Heart right ventricle (tissue), 16 donors: ENCODE data around the gene MAN1C1. TPM values are rescaled to one million over a fixed set of nuclear protein-coding genes. Genes with fewer than 3 reads are reported as not detected.

Experiments used
- ATAC-seq, 8 donors: fragments of 200-7000 bp; cut with Tn5 transposase; one replicate each; pipeline ENCODE4 v1.9.1; 2020; ENCODE audit warnings: mild to moderate bottlenecking in 8 of 8, moderate library complexity in 8 of 8, moderate number of reproducible peaks in 1 of 8
- DNase-seq, 2 donors: peaks; one replicate each; pipeline ENCODE4 v3.0.0-alpha.2; 2020
- H3K27ac ChIP-seq, 10 donors: fragments of 200-600 bp; sonication (generic) in 2 of 10; one replicate each; pipeline versions ENCODE4 v1.5.0 to v1.8.0; 2020 to 2022; ENCODE audit warnings: mild to moderate bottlenecking in 3 of 10
- H3K27me3 ChIP-seq, 7 donors: fragments of 200-600 bp; one replicate each; pipeline ENCODE4 v1.8.0; 2021 to 2022; ENCODE audit warnings: mild to moderate bottlenecking in 2 of 7
- H3K36me3 ChIP-seq, 9 donors: fragments of 200-600 bp; sonication (generic) in 1 of 9; one replicate each; pipeline versions ENCODE4 v1.5.0 to v1.8.0; 2020 to 2022; ENCODE audit warnings: mild to moderate bottlenecking in 2 of 9
- H3K4me1 ChIP-seq, 9 donors: fragments of 200-600 bp; sonication (generic) in 1 of 9; one replicate each; pipeline versions ENCODE4 v1.5.0 to v1.8.0; 2020 to 2022; ENCODE audit warnings: mild to moderate bottlenecking in 4 of 9
- H3K4me3 ChIP-seq, 10 donors: fragments of 200-600 bp; sonication (generic) in 2 of 10; one replicate each; pipeline versions ENCODE4 v1.5.0 to v1.8.0; 2020 to 2022; ENCODE audit warnings: mild to moderate bottlenecking in 7 of 10, moderate library complexity in 2 of 10
- H3K9me3 ChIP-seq, 11 donors: fragments of 200-600 bp in 10 of 11; sonication (generic) in 2 of 11; one replicate each; pipeline versions ENCODE4 v1.5.0 to v1.8.0; 2013 to 2022; ENCODE audit warnings: mild to moderate bottlenecking in 2 of 11, control low read depth in 1 of 11, moderate library complexity in 1 of 11
- CTCF ChIP-seq, 9 donors: fragments of 200-600 bp; sonication (generic) in 2 of 9; IDR thresholded peaks; one replicate each; pipeline versions ENCODE4 v1.5.0 to v1.8.0; 2021 to 2022; ENCODE audit warnings: antibody characterized with exemption in 9 of 9, mild to moderate bottlenecking in 5 of 9, moderate library complexity in 1 of 9
- WGBS, 2 donors: extraction: QIAGEN DNeasy Blood & Tissue Kit; methylation state at CpG; one replicate each; pipeline ENCODE4 v1.1.7; 2013; ENCODE audit warnings: inconsistent platforms in 1 of 2; 5-methylcytosine and 5-hydroxymethylcytosine counted together
- intact Hi-C, 10 donors: fragments of 100-400 bp; cut with DNase I; formaldehyde crosslinking; loops; one replicate each; pipeline versions ENCODE4 v1.11.1 to v1.14.2; 2022
- polyA plus RNA-seq, 2 donors: library from polyadenylated mRNA; stranded (reverse); fragments of 200-250 nt; gene quantifications; one replicate each; pipeline ENCODE4 v1.2.3, GENCODE V29; 2013
- total RNA-seq, 10 donors: library from RNA; stranded (reverse); fragmentation: NEBNext Ultra II Directional in 3 of 10; extraction: Animal tissue kit (Norgen Biotek cat#: 25700) in 3 of 10; gene quantifications; one replicate each; pipeline versions ENCODE4 v1.2.1 to v1.2.4, GENCODE V29; 2021 to 2023
- donor health status: Arrhythmogenic right ventricular cardiomyopathy.
- donor health status: ischemic (EF 13 %, LVEDD 7.1; RV severe dilation, severe dysfunction).
- donor health status: healthy with polysubstance abuse.
- donor health status: DM: no; HTN: yes; CAD: no.
- donor health status: DM: no; HTN: no; CAD: no.
- donor health status: ischemic (EF 25% LVEDD 6.9; RV normal size, moderate dysfunction).
- donor health status: ischemic (EF 25% LVEDD 5.7; RV mildly dilated, moderate dysfunction).
- donor health status: healthy.
- donor health status: DM: yes; HTN: yes; CAD: no.
- donor health status: Ischemic cardiomyopathy.
- donor health status: ischemic (EF 35%, LVEDD 5.7; RV mildly dilated, moderate dysfunction).
- donor health status: nonischemic (EF 11% LVEDD 7.7; RV severe dilation, severe dysfunction).
- donor health status: DM: yes; HTN: yes; CAD: no.
- donor health status: PGD.
- donor health status: ischemic (EF 29% LVEDD 5.4; RV normal size, mild dysfunction).
- donor health status: nonischemic (EF 23%, LVEDD 6.1; RV moderate dilation, normal function).

The MAN1C1 gene
- total and polyA plus RNA-seq, 12 donors = 9.7 to 23.4 (median 13.4) TPM

DNA sequence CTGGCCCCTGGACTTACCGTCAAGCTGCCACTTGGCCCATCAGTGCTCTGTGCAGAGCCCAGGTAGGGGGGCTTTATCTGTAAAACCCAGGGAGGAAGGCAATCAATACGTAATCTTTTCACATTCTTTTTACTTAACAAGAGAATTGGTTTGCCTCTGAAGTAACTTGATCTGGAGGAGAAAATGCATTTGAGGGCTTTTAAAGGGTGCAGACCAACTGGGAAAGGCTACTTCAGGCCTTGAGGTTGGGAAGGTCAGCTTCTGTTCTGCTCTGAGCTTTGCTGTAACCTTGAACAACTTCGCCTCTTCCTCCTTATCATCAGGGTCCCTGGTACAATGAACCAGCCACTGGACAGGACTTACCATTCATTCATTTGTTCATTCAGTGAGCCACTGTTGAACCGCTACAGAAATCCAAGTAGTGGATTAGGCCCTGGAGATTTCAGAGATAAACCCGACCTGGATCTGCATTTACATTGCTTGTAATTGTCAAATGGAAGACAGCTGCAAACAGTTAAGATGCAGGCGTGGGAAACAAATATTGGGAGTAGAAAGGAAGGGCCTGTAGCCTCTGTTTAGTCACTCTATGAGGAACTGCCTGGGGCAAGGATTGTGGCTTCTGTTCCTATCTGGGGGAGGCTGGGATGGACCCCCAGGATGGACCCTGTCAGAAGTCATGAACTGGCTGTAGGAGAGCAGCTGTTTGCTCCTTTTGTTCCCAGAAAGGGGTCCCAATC lies 90.9 kb downstream of the MAN1C1 start:
- Histone ChIP-seq H3K4me3 (no peak overlapping the region), H3K27me3 (no peaks in the 10 kb centered on the region), H3K36me3 (no peaks in the 10 kb centered on the region), H3K27ac (peak overlapping the region in 8 of 10 donors; percentile 17 to 77 (median 44)), H3K9me3 (no peaks in the 10 kb centered on the region), H3K4me1 (peaks cover 18 to 77% (median 65%) of the 10 kb centered on the region in 9 donors)
- DNase-seq = no peak
- intact Hi-C loops = loop anchor here in 1 of 10 donors (10.0 kb wide), 1 partner anchor 87 kb away; no protein-coding TSS in a partner anchor
- 67 to 76% methylated on average over 6 of the region's 6 CpGs for WGBS, 2 donors
- TF ChIP-seq CTCF (IDR thresholded peaks at IDR 0.05) = no peak
- ATAC-seq = no peak

DNA sequence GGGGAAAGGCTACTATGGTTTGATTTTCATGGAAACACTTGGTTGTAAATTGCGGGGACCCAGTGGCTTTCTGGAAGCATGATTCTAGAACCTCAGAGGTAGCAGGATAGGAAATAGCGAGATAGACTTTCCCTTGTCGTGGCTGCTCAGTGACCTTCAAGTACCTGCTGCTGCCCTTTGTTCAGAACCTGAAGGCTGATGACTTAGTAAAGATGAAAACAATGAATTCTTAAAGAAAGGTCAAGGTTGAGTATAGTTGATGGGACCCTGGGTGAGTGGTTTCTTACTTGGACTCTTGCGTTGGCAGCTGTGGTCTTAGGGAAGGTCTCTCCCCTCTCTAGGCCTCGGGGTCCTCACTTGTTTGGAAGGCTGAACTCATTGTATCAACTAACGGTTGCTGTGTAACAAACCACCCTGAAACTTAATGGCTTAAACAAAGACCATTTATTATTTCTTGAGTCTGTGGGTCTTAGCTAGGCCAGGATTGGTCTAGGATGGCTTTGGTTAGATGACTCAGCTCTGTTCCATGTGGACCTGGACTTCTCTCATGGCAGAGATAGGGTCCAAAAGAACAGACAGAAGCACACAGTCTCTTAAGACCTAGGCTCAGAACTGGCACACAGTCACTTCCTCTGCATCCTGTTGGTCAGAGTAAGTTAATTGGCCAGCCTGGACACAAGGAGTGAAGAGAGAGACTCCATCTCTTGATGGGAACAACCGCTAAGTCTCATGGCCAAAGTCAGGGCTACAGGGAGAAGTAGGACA lies 94.2 kb downstream of the MAN1C1 start:
- no peak for TF ChIP-seq CTCF (IDR thresholded peaks at IDR 0.05)
- Histone ChIP-seq H3K4me1 (peaks cover 5 to 44% (median 33%) of the 10 kb centered on the region in 9 donors), H3K27ac (no peak overlapping the region), H3K4me3 (no peak overlapping the region), H3K9me3 (peaks cover 0 to 1% (median 0%) of the 10 kb centered on the region in 11 donors), H3K27me3 (no peaks in the 10 kb centered on the region), H3K36me3 (no peaks in the 10 kb centered on the region)
- 90 to 91% methylated on average over 7 of the region's 7 CpGs for WGBS, 2 donors
- DNase-seq (no peak), ATAC-seq (no peak)
- intact Hi-C loops = no loop called here

DNA sequence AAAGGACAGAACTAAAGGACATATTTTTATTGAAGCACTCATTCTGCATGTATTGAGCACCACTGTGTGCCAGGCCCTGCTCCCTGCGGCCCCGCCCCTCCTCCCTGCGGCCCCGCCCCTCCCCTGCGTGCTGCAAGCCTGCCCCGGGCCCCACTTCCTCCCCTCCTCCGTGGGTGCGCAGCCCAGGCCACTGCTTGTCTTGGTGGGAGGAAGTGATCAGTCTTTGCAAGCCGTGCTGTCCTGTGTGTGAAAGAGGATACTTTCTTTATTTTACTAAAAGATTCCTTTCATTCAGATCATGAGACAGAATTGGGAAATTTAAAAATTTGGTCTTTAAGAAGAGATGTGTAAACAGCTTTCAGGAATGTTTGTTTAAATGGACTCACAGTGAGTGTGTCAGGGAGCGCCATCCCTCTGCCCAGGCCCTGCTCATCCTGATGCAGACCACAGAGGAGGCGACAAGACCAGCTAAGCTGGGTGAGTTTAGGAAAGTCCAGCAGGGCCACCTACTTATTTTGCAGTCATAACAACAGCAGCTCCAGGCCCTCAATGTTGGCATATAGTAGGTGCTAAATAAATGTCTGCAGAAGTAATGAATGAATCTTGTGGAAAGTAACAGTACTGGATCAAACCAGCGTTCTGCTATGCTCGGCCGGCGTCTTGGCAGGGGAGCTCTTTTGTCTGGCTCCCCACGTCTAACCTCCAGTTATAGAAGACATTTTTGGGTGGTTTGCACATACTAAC lies 95.1 kb downstream of the MAN1C1 start:
- intact Hi-C loops = no loop called here
- peak overlapping the region in 2 of 10 donors; percentile 10 to 57 for H3K27ac ChIP-seq
- H3K27me3 ChIP-seq = no peaks in the 10 kb centered on the region
- 67 to 70% methylated on average over 16 of the region's 16 CpGs for WGBS, 2 donors
- H3K36me3 ChIP-seq = no peaks in the 10 kb centered on the region
- DNase-seq (peak in 1 of 2 donors; percentile 52), ATAC-seq (peak in 4 of 8 donors; percentile 37 to 61 (median 52))
- peaks cover 0 to 35% (median 24%) of the 10 kb centered on the region in 9 donors for H3K4me1 ChIP-seq
- no peak overlapping the region for H3K4me3 ChIP-seq
- peaks cover 0 to 3% (median 0%) of the 10 kb centered on the region in 11 donors for H3K9me3 ChIP-seq
- TF ChIP-seq CTCF (IDR thresholded peaks at IDR 0.05) = no peak
